Stimulated activated CD8-positive, alpha-beta memory T cell treated with anti-CD3 and anti-CD28 coated beads, Interleukin-12 subunit alpha, Interleukin-12 subunit beta, amount 100 ng/mL, for 4 hours (primary cell): Measurements from ENCODE around the gene NSUN2.

Experiments used
- DNase-seq: peaks from one replicate; pipeline ENCODE4 v3.0.0-alpha.2; 2020; ENCODE audit warnings: low read depth

Gene NSUN2

GRCh38 chr5:6604341-6604740 is 28.5 kb downstream of the NSUN2 start:
- DNase-seq, result no peak

GRCh38 chr5:6603643-6604042 is 29.2 kb downstream of the NSUN2 start:
- DNase-seq, result no peak

GRCh38 chr5:6602441-6602840 is 30.4 kb downstream of the NSUN2 start:
- no peak for DNase-seq

GRCh38 chr5:6601816-6602215 is 31.0 kb downstream of the NSUN2 start:
- DNase-seq, result no peak

GRCh38 chr5:6601271-6601670 is 31.6 kb downstream of the NSUN2 start:
- DNase-seq, result no peak

- DNase-seq, result no peak
Measured at GRCh38 chr5:6599739-6600138, 33.1 kb downstream of the NSUN2 start.

GRCh38 chr5:6598351-6598900 is 34.4 kb downstream of the NSUN2 start:
- DNase-seq, result no peak

GRCh38 chr5:6597557-6597956 is 35.3 kb downstream of the NSUN2 start:
- no peak for DNase-seq

GRCh38 chr5:6596388-6596787 is 36.5 kb downstream of the NSUN2 start:
- no peak for DNase-seq

GRCh38 chr5:6595405-6595804 is 37.4 kb downstream of the NSUN2 start:
- DNase-seq, result no peak

- DNase-seq, result no peak
Measured at GRCh38 chr5:6594066-6594465, 38.8 kb downstream of the NSUN2 start.

- DNase-seq, result no peak
Measured at GRCh38 chr5:6593148-6594016, 39.5 kb downstream of the NSUN2 start.

- DNase-seq, result no peak
Measured at GRCh38 chr5:6592601-6593000, 40.2 kb downstream of the NSUN2 start.

GRCh38 chr5:6591671-6592288 is 41.1 kb downstream of the NSUN2 start:
- DNase-seq, result no peak

- no peak for DNase-seq
Measured at GRCh38 chr5:6590581-6590980, 42.3 kb downstream of the NSUN2 start.

GRCh38 chr5:6587171-6587570 is 45.7 kb downstream of the NSUN2 start:
- DNase-seq, result no peak

GRCh38 chr5:6586647-6587042 is 46.2 kb downstream of the NSUN2 start:
- no peak for DNase-seq

- no peak for DNase-seq
Measured at GRCh38 chr5:6585939-6586646, 46.8 kb downstream of the NSUN2 start.

GRCh38 chr5:6585168-6585567 is 47.7 kb downstream of the NSUN2 start:
- no peak for DNase-seq

GRCh38 chr5:6584727-6585126 is 48.1 kb downstream of the NSUN2 start:
- no peak for DNase-seq

- DNase-seq, result no peak
Measured at GRCh38 chr5:6584101-6584645, 48.7 kb downstream of the NSUN2 start.
